CD4-positive, alpha-beta T cell treated with Interleukin-15 for 1 hour (primary cell): ENCODE data around the gene DAPK2.
"Not testable (repeated sequence)": the region's sequence is repeated elsewhere in the genome, so short reads cannot be mapped to it uniquely, and the experiment has no call there.

ENCODE experiments used
- DNase-seq: peaks from one replicate; pipeline ENCODE4 v3.0.0-alpha.2; 2020

DAPK2 gene

GRCh38 chr15:63970621-63971426 lies 75.5 kb downstream of the DAPK2 start:
- no peak for DNase-seq

DNA sequence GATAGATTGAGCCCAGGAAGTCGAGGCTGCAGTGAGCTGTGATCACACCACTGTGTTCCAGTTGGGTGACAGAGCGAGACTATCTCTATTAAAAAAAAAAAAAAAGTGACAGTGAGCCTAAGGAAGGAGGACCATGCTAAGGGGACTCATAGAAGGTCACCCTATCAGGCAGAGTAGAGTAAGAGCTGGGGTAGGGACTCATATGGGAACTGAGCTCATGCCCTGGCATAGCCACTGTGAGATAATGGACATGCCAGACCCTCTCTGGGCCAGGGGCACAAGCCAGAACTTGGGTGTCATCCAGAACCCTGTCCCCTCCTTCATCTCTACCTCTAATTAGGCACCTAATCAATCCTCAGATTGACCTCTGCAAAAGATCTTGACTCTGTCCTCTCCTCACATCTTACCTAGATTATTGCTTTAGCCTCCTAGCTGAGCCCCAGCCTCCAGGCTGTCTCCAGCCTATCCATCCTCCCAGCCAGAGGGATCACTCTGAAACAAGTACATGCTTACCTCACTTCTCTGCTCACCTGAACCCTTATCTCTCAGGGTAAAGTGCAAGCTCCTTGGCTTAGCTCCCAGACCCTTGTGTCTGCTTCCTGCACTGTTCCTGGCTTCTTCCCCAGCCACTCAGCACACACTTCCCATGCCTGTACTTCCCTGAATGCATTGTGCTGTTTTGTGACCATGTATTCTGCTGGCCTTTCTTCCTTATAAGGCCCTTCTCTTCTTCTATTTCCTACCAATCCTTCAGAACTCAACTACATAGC lies 76.4 kb downstream of the DAPK2 start:
- no peak for DNase-seq

- DNase-seq = no peak
Measured at GRCh38 chr15:63968700-63969099, 77.6 kb downstream of the DAPK2 start.

- no peak for DNase-seq
Measured at GRCh38 chr15:63968122-63968524, 78.2 kb downstream of the DAPK2 start.

DNA sequence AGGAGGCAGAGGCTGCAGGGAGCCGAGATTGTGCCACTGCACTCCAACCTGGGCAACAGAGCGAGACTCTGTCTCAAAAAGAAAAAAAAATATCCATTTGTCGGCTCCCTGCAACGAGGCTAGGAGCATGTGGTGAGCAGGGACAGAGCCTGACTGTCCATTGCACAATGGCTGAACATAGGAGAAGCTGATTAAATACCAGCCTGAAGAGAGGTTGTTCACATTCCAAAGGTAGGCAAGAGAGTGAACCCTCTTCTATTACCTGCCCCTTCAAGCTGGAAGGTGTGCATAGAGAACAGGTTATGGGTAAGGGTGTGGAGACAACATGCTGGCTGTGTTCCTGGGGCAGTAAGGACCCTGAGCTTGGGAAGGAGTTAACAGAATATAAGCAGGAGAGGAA lies 78.7 kb downstream of the DAPK2 start:
- no peak for DNase-seq

DNA sequence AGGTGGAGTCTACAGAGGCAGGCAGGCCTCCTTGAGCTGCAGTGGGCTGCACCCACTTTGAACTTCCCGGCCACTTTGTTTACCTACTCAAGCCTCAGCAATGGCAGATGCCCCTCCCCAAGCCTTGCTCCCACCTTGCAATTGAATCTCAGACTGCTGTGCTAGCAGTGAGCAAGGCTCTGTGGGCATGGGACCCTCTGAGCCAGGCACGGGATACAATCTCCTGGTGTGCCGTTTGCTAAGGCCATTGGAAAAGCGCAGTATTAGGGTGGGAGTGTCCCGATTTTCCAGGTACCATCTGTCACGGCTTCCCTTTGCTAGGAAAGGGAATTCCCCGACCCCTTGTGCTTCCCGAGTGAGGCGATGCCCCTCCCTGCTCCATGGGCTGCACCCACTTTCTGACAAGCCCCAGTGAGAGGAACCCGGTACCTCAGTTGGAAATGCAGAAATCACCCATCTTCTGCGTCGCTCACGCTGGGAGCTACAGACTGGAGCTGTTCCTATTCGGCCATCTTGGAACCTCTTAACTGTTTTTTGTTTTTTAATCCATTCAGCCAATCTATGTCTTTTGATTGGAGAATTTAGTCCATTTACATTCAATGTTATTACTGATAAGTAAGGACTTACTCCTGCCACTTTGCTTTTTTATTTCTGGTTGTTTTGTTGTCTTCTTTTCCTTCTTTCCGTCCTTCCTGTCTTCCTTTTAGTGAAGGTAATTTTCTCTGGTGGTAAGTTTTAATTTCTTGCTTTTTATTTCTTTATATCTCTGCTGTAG lies 83.2 kb downstream of the DAPK2 start:
- not testable (repeated sequence) for DNase-seq

DNA sequence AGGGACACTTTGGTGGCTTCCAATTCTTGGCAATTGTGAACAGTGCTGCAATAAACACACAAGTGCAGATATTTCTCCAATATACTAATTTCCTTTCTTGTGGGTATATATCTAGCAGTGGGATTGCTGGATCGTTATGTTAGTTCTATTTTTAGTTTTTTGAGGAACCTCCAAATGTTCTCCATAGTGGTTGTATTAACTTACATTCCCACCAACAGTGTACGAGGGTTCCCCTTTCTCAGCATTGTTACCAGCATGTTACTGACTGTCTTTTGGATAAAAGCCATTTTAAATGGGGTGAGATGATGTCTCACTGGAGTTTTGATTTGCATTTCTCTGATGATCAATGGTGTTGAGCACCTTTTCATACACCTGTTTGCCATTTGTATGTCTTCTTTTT lies 92.8 kb downstream of the DAPK2 start:
- no peak for DNase-seq

GRCh38 chr15:63950911-63951481 lies 95.3 kb downstream of the DAPK2 start:
- no peak for DNase-seq

GRCh38 chr15:63948971-63949370 lies 97.3 kb downstream of the DAPK2 start:
- DNase-seq = no peak

GRCh38 chr15:63948436-63948835 lies 97.8 kb downstream of the DAPK2 start:
- no peak for DNase-seq

GRCh38 chr15:63947228-63947627 lies 99.1 kb downstream of the DAPK2 start:
- DNase-seq = no peak

DNA sequence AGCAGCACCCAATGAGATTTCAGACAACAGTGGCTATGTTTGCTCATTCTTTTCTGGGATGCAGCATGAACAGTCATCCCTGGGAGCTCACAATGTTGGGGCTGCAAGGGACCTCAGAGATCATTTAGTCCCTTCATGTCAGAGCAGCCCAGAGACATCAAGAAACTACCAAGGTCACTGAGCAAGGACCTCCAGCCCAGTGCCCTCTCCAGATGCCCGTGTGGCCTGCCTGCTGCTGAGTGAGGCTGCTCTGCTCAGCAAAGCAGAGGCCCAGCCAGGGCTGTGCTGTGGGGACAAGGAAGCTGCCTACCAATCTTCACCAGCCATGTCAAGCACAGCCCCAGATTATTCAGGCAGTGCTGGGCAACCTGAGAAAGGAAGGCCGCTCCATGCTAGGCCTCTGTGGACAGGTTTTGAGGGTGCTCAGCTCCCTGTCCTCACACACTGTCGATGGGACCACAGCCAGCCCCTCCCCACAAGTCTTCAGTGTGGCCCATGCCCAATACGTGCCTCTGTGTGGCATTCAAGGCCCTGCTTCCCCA lies 99.7 kb downstream of the DAPK2 start:
- DNase-seq = no peak

DNA sequence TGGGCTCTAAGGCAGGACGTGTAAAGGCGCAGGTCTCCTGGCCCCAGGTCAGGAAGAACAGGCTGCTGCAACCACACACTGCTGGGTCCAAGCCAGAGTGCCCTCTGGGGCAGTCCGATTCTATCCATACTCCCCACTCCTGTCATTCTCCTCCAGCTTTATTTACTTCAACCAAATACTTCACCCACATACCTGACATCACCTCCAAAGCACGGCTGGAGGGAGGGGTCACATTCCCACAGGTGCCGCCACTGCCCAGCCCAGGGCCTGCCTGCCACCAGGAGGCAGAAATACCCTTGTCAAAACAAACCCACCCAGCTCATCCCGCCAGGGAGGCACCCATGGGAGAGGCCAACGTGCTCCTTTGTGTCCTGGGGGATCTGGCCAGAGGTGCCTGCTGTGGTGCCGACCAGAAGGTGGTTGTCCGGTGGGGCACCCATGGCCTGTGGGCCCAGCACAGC lies 100.4 kb downstream of the DAPK2 start:
- no peak for DNase-seq

GRCh38 chr15:63945007-63945788 lies 101.1 kb downstream of the DAPK2 start:
- DNase-seq = peak; percentile 48

DNA sequence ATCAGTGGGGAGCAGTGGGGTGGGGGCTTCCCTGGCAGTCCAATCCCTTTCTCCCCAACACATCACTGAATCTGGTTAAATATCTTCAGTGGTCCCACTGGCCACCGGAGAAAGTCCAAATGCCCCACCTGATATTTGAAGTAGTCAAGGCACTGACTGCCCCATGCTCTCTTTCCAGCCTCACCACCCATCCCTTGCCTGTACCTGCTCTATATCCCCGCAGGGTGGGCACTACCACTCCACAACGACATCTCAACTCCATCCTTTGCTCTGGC lies 101.7 kb downstream of the DAPK2 start:
- DNase-seq = no peak

DNA sequence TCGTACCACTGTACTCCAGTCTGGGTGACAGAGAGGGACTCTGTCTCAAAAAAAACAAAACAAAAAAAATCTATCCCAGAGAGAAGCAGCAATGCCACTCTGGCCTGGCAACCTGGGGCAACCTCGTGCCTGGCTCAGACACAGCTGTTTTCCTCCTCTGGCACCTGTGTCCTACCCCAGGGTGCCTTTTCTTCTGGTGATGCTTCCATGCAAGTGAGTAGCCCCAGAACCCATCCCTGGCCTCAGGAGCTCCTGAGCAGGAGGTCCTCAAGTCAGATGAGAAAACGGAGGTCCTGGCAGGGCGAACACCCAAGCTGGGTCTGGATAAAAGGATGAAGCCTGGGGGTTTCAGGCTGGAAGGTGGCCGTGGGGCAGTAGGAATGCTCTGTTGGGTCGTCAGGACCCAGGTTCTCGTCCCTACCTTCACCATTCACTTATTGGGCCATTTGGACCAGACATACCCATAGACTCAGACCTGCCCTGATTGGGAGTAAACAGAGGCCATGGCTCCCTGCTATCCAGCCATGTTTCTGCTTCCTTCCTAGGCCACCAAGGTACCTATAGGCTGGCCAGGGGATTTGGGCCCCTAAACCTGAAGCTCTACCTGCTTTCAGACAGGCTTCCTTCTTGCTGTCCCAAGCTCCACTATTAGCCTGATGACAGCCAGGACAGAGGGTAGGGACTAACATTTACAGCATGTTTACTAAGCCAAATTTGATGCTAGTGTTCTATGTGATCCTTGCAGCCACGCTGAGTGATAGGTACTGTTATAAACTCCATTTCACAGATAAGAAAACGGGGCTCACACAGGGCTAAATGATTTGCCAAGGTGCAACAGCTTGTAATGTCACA lies 102.2 kb downstream of the DAPK2 start:
- no peak for DNase-seq

DNA sequence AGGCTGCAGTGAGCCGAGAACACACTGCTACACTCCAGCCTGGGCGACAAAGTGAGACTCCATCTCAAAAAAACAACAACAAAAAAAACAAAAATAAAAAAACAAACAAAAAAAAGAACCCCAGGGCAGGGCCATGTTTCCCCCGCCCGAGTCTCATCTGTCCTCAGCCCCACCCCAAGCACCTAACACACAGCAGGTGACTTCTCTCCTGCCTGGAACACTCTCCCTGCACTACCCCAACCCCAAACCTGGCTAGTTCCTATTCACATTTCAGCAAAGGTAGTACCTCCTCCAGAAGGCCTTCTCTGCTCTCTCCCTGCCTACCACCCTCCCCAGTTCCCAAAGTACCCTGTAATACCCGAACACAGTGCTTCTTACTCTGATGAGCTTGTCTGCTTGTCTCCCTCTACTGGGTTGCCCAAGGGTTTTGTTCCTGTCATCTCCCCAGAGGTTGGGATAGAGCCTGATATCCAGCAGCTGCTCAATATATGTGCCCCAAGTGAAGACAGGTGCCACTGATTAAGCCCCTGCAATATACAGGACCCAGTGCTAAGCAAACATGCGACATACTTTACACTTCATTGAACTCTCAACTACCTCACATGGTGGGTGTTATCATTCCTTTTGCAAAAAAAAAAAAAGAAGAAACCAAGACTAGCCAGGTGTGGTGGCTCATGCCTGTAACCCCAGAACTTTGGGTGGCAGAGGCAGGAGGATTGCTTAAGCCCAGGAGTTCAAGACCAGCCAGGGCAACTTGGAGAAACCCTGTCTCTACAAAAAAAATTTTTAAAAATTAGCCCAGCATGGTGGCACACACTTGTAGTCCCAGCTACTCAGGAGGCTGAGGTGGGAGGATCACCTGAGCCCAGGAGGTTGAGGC lies 103.6 kb downstream of the DAPK2 start:
- no peak for DNase-seq

GRCh38 chr15:63941698-63942465 lies 104.4 kb downstream of the DAPK2 start:
- no peak for DNase-seq

GRCh38 chr15:63940966-63941620 lies 105.2 kb downstream of the DAPK2 start:
- no peak for DNase-seq
